ENCODE data around the gene KMT5B. TPM values are rescaled to one million over a fixed set of nuclear protein-coding genes. Genes with fewer than 3 reads are reported as not detected.
"Not testable (repeated sequence)": the region's sequence is repeated elsewhere in the genome, so short reads cannot be mapped to it uniquely, and the experiment has no call there.

KMT5B gene
- total RNA-seq (2014; rRNA removed; shearing (Covaris generic)): 17.7 and 25.1 TPM in 2 replicates

- DNase-seq (ENCODE audit: low read depth): no peak
Measured at GRCh38 chr11:68213135-68213515, at the start of gene KMT5B. TSS of gene KMT5B (minus strand) at chr11:68213296. CDS start at chr11:68190076, 23,220 bp downstream.

- no peak for DNase-seq (ENCODE audit: low read depth)
Measured at GRCh38 chr11:68262544-68262827, 49.4 kb upstream of the KMT5B start.

- no peak for DNase-seq (ENCODE audit: low read depth)
Measured at GRCh38 chr11:68261749-68262543, 48.9 kb upstream of the KMT5B start.

- DNase-seq (ENCODE audit: low read depth): no peak
Measured at GRCh38 chr11:68261006-68261405, 47.9 kb upstream of the KMT5B start.

- DNase-seq (ENCODE audit: low read depth): no peak
Measured at GRCh38 chr11:68260484-68260883, 47.4 kb upstream of the KMT5B start.

- no peak for DNase-seq (ENCODE audit: low read depth)
Measured at GRCh38 chr11:68259122-68259959, 46.2 kb upstream of the KMT5B start.

GRCh38 chr11:68258363-68258765 lies 45.3 kb upstream of the KMT5B start:
- no peak for DNase-seq (ENCODE audit: low read depth)

GRCh38 chr11:68257477-68258362 lies 44.6 kb upstream of the KMT5B start:
- peak; percentile 90 for DNase-seq (ENCODE audit: low read depth)

GRCh38 chr11:68256331-68256741 lies 43.2 kb upstream of the KMT5B start:
- DNase-seq (ENCODE audit: low read depth): peak; percentile 74

GRCh38 chr11:68255526-68255925 lies 42.4 kb upstream of the KMT5B start:
- DNase-seq (ENCODE audit: low read depth): no peak

GRCh38 chr11:68254421-68254820 lies 41.3 kb upstream of the KMT5B start:
- DNase-seq (ENCODE audit: low read depth): no peak

- no peak for DNase-seq (ENCODE audit: low read depth)
Measured at GRCh38 chr11:68251765-68252164, 38.7 kb upstream of the KMT5B start.

GRCh38 chr11:68244912-68245311 lies 31.8 kb upstream of the KMT5B start:
- DNase-seq (ENCODE audit: low read depth): not testable (repeated sequence)

GRCh38 chr11:68243847-68244246 lies 30.8 kb upstream of the KMT5B start:
- not testable (repeated sequence) for DNase-seq (ENCODE audit: low read depth)

- DNase-seq (ENCODE audit: low read depth): no peak
Measured at GRCh38 chr11:68242616-68243015, 29.5 kb upstream of the KMT5B start.

- DNase-seq (ENCODE audit: low read depth): no peak
Measured at GRCh38 chr11:68231621-68232020, 18.5 kb upstream of the KMT5B start.

- no peak for DNase-seq (ENCODE audit: low read depth)
Measured at GRCh38 chr11:68229601-68230000, 16.5 kb upstream of the KMT5B start.

GRCh38 chr11:68226421-68226820 lies 13.3 kb upstream of the KMT5B start:
- no peak for DNase-seq (ENCODE audit: low read depth)

GRCh38 chr11:68224606-68225005 lies 11.5 kb upstream of the KMT5B start:
- no peak for DNase-seq (ENCODE audit: low read depth)

- DNase-seq (ENCODE audit: low read depth): no peak
Measured at GRCh38 chr11:68223275-68223674, 10.2 kb upstream of the KMT5B start.

- no peak for DNase-seq (ENCODE audit: low read depth)
Measured at GRCh38 chr11:68221406-68221805, 8.3 kb upstream of the KMT5B start.
